ENCODE data around the gene GALNTL6. TPM values are rescaled to one million over a fixed set of nuclear protein-coding genes. Genes with fewer than 3 reads are reported as not detected.

GALNTL6 gene
- total RNA-seq, 4 donors from 2014 or later, result 0.30 to 1.3 (median 0.60) TPM

- no peak overlapping the region for H3K4me3 ChIP-seq (ENCODE audit: low read depth, poor library complexity, severe bottlenecking)
- intact Hi-C loops (cut with DNase I; ENCODE audit: low total_unique reads), result no loop called here
- TF ChIP-seq POLR2A (IDR thresholded peaks at IDR 0.05) (no peak), CTCF (IDR thresholded peaks at IDR 0.05) (no peak)
- no peak for DNase-seq (ENCODE audit: low spot score in 2 of 2)
- WGBS, 2 donors, result 57 to 59% methylated on average over 3 of the region's 3 CpGs
These were observed 1261.3 kb downstream of the GALNTL6 start for GRCh38 chr4:173074501-173074946.

GRCh38 chr4:173076903-173077634 is 1263.9 kb downstream of the GALNTL6 start:
- WGBS, 2 donors, result 81 to 90% methylated on average over 3 of the region's 3 CpGs

GRCh38 chr4:173088144-173088543 is 1274.9 kb downstream of the GALNTL6 start:
- DNase-seq (ENCODE audit: low spot score in 2 of 2), result no peak
- H3K4me3 ChIP-seq (ENCODE audit: low read depth, poor library complexity, severe bottlenecking), result no peak overlapping the region
- TF ChIP-seq CTCF (IDR thresholded peaks at IDR 0.05), result no peak
- no peak for TF ChIP-seq POLR2A (IDR thresholded peaks at IDR 0.05)
- intact Hi-C loops (cut with DNase I; ENCODE audit: low total_unique reads), result no loop called here

More at GRCh38 chr4:173076903-173077634, 1263.9 kb downstream of the GALNTL6 start:
- no peak for DNase-seq (ENCODE audit: low spot score in 2 of 2)
- intact Hi-C loops (cut with DNase I; ENCODE audit: low total_unique reads), result no loop called here
- no peak for TF ChIP-seq POLR2A (IDR thresholded peaks at IDR 0.05)
- no peak overlapping the region for H3K4me3 ChIP-seq (ENCODE audit: low read depth, poor library complexity, severe bottlenecking)

Data from lower leg skin (tissue), 4 donors.